ENCODE data around the gene TEX22. TPM values are rescaled to one million over a fixed set of nuclear protein-coding genes. Genes with fewer than 3 reads are reported as not detected.

The TEX22 gene
- total and polyA plus RNA-seq, 4 donors = 0.18 to 2.1 (median 0.77) TPM

- H3K36me3 ChIP-seq (ENCODE audit: control insufficient read depth in 1 of 2, insufficient read depth in 2 of 2, low read length in 1 of 2) = peaks cover 0 to 1% of the 10 kb centered on the region in 2 donors
- 82 to 84% methylated on average over 23 to 24 of the region's 24 CpGs for WGBS, 2 donors
- H3K4me1 ChIP-seq (ENCODE audit: control insufficient read depth in 1 of 2, insufficient read depth in 2 of 2, low read length in 2 of 2) = no peaks in the 10 kb centered on the region
- no peak overlapping the region for H3K27ac ChIP-seq (ENCODE audit: low read depth in 1 of 2, low read length in 2 of 2)
- ATAC-seq (ENCODE audit: low FRiP score) (no peak), DNase-seq (no peak)
- intact Hi-C loops (cut with DNase I) = loop anchor here in 1 of 2 donors (5.0 to 10.0 kb wide), 2 partner anchors 70 to 82 kb away; partner anchors contain the start of gene TMEM121
- no peaks in the 10 kb centered on the region for H3K27me3 ChIP-seq (ENCODE audit: control insufficient read depth in 1 of 2, insufficient read depth in 2 of 2, low read length in 1 of 2)
- no peak overlapping the region for H3K4me3 ChIP-seq (ENCODE audit: low read length in 2 of 2)
- no peaks in the 10 kb centered on the region for H3K9me3 ChIP-seq (ENCODE audit: control insufficient read depth, low read length)
Measured at GRCh38 chr14:105445290-105445689, 47.0 kb downstream of the TEX22 start.

GRCh38 chr14:105445901-105446845, 47.8 kb downstream of the TEX22 start:
- no peak overlapping the region for H3K4me3 ChIP-seq (ENCODE audit: low read length in 2 of 2)
- H3K36me3 ChIP-seq (ENCODE audit: control insufficient read depth in 1 of 2, insufficient read depth in 2 of 2, low read length in 1 of 2) = peaks cover 0 to 1% of the 10 kb centered on the region in 2 donors
- H3K9me3 ChIP-seq (ENCODE audit: control insufficient read depth, low read length) = no peaks in the 10 kb centered on the region
- intact Hi-C loops (cut with DNase I) = loop anchor here in 1 of 2 donors (5.0 to 10.0 kb wide), 2 partner anchors 71 to 81 kb away; partner anchors contain the start of gene TMEM121
- H3K4me1 ChIP-seq (ENCODE audit: control insufficient read depth in 1 of 2, insufficient read depth in 2 of 2, low read length in 2 of 2) = no peaks in the 10 kb centered on the region
- ATAC-seq (ENCODE audit: low FRiP score) = no peak
- DNase-seq = no peak
- H3K27me3 ChIP-seq (ENCODE audit: control insufficient read depth in 1 of 2, insufficient read depth in 2 of 2, low read length in 1 of 2) = no peaks in the 10 kb centered on the region
- 88% methylated on average over 23 to 26 of the region's 26 CpGs for WGBS, 2 donors
- H3K27ac ChIP-seq (ENCODE audit: low read depth in 1 of 2, low read length in 2 of 2) = no peak overlapping the region

- DNase-seq (no peak), ATAC-seq (ENCODE audit: low FRiP score) (no peak)
- no peak overlapping the region for H3K27ac ChIP-seq (ENCODE audit: low read depth in 1 of 2, low read length in 2 of 2)
- H3K4me1 ChIP-seq (ENCODE audit: control insufficient read depth in 1 of 2, insufficient read depth in 2 of 2, low read length in 2 of 2) = no peaks in the 10 kb centered on the region
- no peaks in the 10 kb centered on the region for H3K27me3 ChIP-seq (ENCODE audit: control insufficient read depth in 1 of 2, insufficient read depth in 2 of 2, low read length in 1 of 2)
- intact Hi-C loops (cut with DNase I) = loop anchor here in 1 of 2 donors (5.0 to 10.0 kb wide), 2 partner anchors 72 to 80 kb away; partner anchors contain the start of gene TMEM121
- 59 to 71% methylated on average over 14 of the region's 14 CpGs for WGBS, 2 donors
- H3K9me3 ChIP-seq (ENCODE audit: control insufficient read depth, low read length) = no peaks in the 10 kb centered on the region
- no peak overlapping the region for H3K4me3 ChIP-seq (ENCODE audit: low read length in 2 of 2)
- H3K36me3 ChIP-seq (ENCODE audit: control insufficient read depth in 1 of 2, insufficient read depth in 2 of 2, low read length in 1 of 2) = peaks cover 0 to 1% of the 10 kb centered on the region in 2 donors
Measured at GRCh38 chr14:105446971-105447370, 48.6 kb downstream of the TEX22 start.

GRCh38 chr14:105447651-105448640, 49.6 kb downstream of the TEX22 start:
- H3K4me1 ChIP-seq (ENCODE audit: control insufficient read depth in 1 of 2, insufficient read depth in 2 of 2, low read length in 2 of 2) = no peaks in the 10 kb centered on the region
- H3K4me3 ChIP-seq (ENCODE audit: low read length in 2 of 2) = no peak overlapping the region
- H3K9me3 ChIP-seq (ENCODE audit: control insufficient read depth, low read length) = no peaks in the 10 kb centered on the region
- no peak overlapping the region for H3K27ac ChIP-seq (ENCODE audit: low read depth in 1 of 2, low read length in 2 of 2)
- WGBS, 2 donors = 78 to 79% methylated on average over 31 of the region's 31 CpGs
- no peaks in the 10 kb centered on the region for H3K27me3 ChIP-seq (ENCODE audit: control insufficient read depth in 1 of 2, insufficient read depth in 2 of 2, low read length in 1 of 2)
- H3K36me3 ChIP-seq (ENCODE audit: control insufficient read depth in 1 of 2, insufficient read depth in 2 of 2, low read length in 1 of 2) = peaks cover 0 to 1% of the 10 kb centered on the region in 2 donors
- DNase-seq = no peak
- peak; percentile 10 for ATAC-seq (ENCODE audit: low FRiP score)
- intact Hi-C loops (cut with DNase I) = loop anchor here (2.0 to 10.0 kb wide), 4 partner anchors 41 to 79 kb away; partner anchors contain the start of genes TEDC1 (in 1 of the 2) and TMEM121 (in 1 of the 2)

GRCh38 chr14:105448706-105449111, 50.4 kb downstream of the TEX22 start:
- Histone ChIP-seq H3K27ac (ENCODE audit: low read depth in 1 of 2, low read length in 2 of 2) (no peak overlapping the region), H3K4me3 (ENCODE audit: low read length in 2 of 2) (no peak overlapping the region), H3K27me3 (ENCODE audit: control insufficient read depth in 1 of 2, insufficient read depth in 2 of 2, low read length in 1 of 2) (no peaks in the 10 kb centered on the region), H3K4me1 (ENCODE audit: control insufficient read depth in 1 of 2, insufficient read depth in 2 of 2, low read length in 2 of 2) (no peaks in the 10 kb centered on the region), H3K9me3 (ENCODE audit: control insufficient read depth, low read length) (no peaks in the 10 kb centered on the region), H3K36me3 (ENCODE audit: control insufficient read depth in 1 of 2, insufficient read depth in 2 of 2, low read length in 1 of 2) (peaks cover 0 to 2% of the 10 kb centered on the region in 2 donors)
- DNase-seq = peak; percentile 76 to 94
- WGBS, 2 donors = 11 to 12% methylated on average over 16 of the region's 16 CpGs
- intact Hi-C loops (cut with DNase I) = loop anchor here (2.0 to 10.0 kb wide), 4 partner anchors 40 to 79 kb away; partner anchors contain the start of genes TEDC1 (in 1 of the 2) and TMEM121 (in 1 of the 2)
- ATAC-seq (ENCODE audit: low FRiP score) = peak; percentile 88

- no peak overlapping the region for H3K4me3 ChIP-seq (ENCODE audit: low read length in 2 of 2)
- no peaks in the 10 kb centered on the region for H3K9me3 ChIP-seq (ENCODE audit: control insufficient read depth, low read length)
- DNase-seq (no peak), ATAC-seq (ENCODE audit: low FRiP score) (peak; percentile 31)
- H3K27ac ChIP-seq (ENCODE audit: low read depth in 1 of 2, low read length in 2 of 2) = no peak overlapping the region
- H3K4me1 ChIP-seq (ENCODE audit: control insufficient read depth in 1 of 2, insufficient read depth in 2 of 2, low read length in 2 of 2) = no peaks in the 10 kb centered on the region
- WGBS, 2 donors = 88 to 91% methylated on average over 36 to 47 of the region's 47 CpGs
- intact Hi-C loops (cut with DNase I) = loop anchor here (2.0 to 10.0 kb wide), 4 partner anchors 39 to 78 kb away; partner anchors contain the start of genes TEDC1 (in 1 of the 2) and TMEM121 (in 1 of the 2)
- no peaks in the 10 kb centered on the region for H3K27me3 ChIP-seq (ENCODE audit: control insufficient read depth in 1 of 2, insufficient read depth in 2 of 2, low read length in 1 of 2)
- H3K36me3 ChIP-seq (ENCODE audit: control insufficient read depth in 1 of 2, insufficient read depth in 2 of 2, low read length in 1 of 2) = peaks cover 0 to 2% of the 10 kb centered on the region in 2 donors
Measured at GRCh38 chr14:105449276-105450122, 51.2 kb downstream of the TEX22 start.

GRCh38 chr14:105450123-105450505, 51.8 kb downstream of the TEX22 start:
- Histone ChIP-seq H3K27me3 (ENCODE audit: control insufficient read depth in 1 of 2, insufficient read depth in 2 of 2, low read length in 1 of 2) (no peaks in the 10 kb centered on the region), H3K9me3 (ENCODE audit: control insufficient read depth, low read length) (no peaks in the 10 kb centered on the region), H3K4me1 (ENCODE audit: control insufficient read depth in 1 of 2, insufficient read depth in 2 of 2, low read length in 2 of 2) (no peaks in the 10 kb centered on the region), H3K4me3 (ENCODE audit: low read length in 2 of 2) (no peak overlapping the region), H3K27ac (ENCODE audit: low read depth in 1 of 2, low read length in 2 of 2) (no peak overlapping the region), H3K36me3 (ENCODE audit: control insufficient read depth in 1 of 2, insufficient read depth in 2 of 2, low read length in 1 of 2) (peaks cover 0 to 2% of the 10 kb centered on the region in 2 donors)
- no peak for ATAC-seq (ENCODE audit: low FRiP score)
- intact Hi-C loops (cut with DNase I) = no loop called here
- 87 to 90% methylated on average over 22 of the region's 22 CpGs for WGBS, 2 donors
- DNase-seq = no peak
